K562 (cell line): ENCODE data around the gene PHLDB2. TPM values are rescaled to one million over a fixed set of nuclear protein-coding genes. Genes with fewer than 3 reads are reported as not detected.

Experiments used
- ATAC-seq: fragments of 200-7000 bp; cut with Tn5 transposase; 3 replicates; pipeline ENCODE4 v1.9.1; 2020; ENCODE audit warnings: moderate library complexity
- BruUV-seq: library from RNA; stranded (reverse); fragments of 400-500 nt; replicated peaks from 2 replicates; lab custom pipeline; 2021; lab: Mats Ljungman, UMichigan
- CTCF ChIA-PET: fragments of 300-600 bp; formaldehyde crosslinking; extraction: SDS; loops from one replicate; lab custom pipeline; 2021; ENCODE audit warnings: low intra/inter-chr PET ratio; lab: Yijun Ruan, JAX
- POLR2A ChIA-PET: fragments of 300-600, 350-650 bp; sonication (Branson Sonifier 250); formaldehyde crosslinking; extraction: SDS; loops from one replicate; lab custom pipeline; 2021; ENCODE audit warnings: antibody characterized with exemption, inconsistent platforms; lab: Yijun Ruan, JAX
- DNase-seq, 4 experiments: peaks; one replicate each; pipeline versions ENCODE4 v3.0.0 to v3.0.0-alpha.2; 2011 to 2018; ENCODE audit warnings: low spot score in 3 of 4, mixed read lengths in 3 of 4; ENCODE audit errors: extremely low read depth in 1 of 4
- FAIRE-seq: peaks from 2 replicates; lab custom pipeline; 2011; peaks lifted over from hg19 to GRCh38; lab: Jason Lieb, UNC
- H2AFZ ChIP-seq: 2 replicates; pipeline ENCODE4 v1.6.0; 2011; ENCODE audit warnings: low read depth, low read length, control low read depth, inconsistent platforms
- H3K27ac ChIP-seq: fragments of 200-600 bp; 3 replicates; pipeline ENCODE4 v1.8.0; 2011; ENCODE audit warnings: low read depth, mild to moderate bottlenecking, control low read depth, inconsistent platforms, low read length, moderate library complexity, mixed read lengths; ENCODE audit errors: extremely low read depth
- H3K27me3 ChIP-seq, 2 experiments: fragments of 300-600 bp in 1 of 2; 2 replicates in 1 of 2; 3 replicates in 1 of 2; pipeline versions ENCODE4 v1.6.0 to v1.8.0; 2011; ENCODE audit warnings: inconsistent platforms in 2 of 2, low read length in 2 of 2, mild to moderate bottlenecking in 1 of 2, mixed read lengths in 1 of 2, moderate library complexity in 1 of 2; ENCODE audit not compliant: control insufficient read depth in 2 of 2, insufficient read depth in 2 of 2
- H3K36me3 ChIP-seq: fragments of 300-600 bp; 3 replicates; pipeline ENCODE4 v1.8.0; 2011; ENCODE audit warnings: mild to moderate bottlenecking, low read length, inconsistent platforms; ENCODE audit not compliant: control insufficient read depth, insufficient read depth
- H3K4me1 ChIP-seq, 2 experiments: fragments of 200-600 bp in 1 of 2; replicated peaks in 1 of 2; 2 replicates in 1 of 2; 3 replicates in 1 of 2; pipeline versions ENCODE4 v1.5.1 to v1.8.0; 2011; ENCODE audit warnings: inconsistent platforms in 2 of 2, low read length in 2 of 2, mild to moderate bottlenecking in 1 of 2, mixed read lengths in 1 of 2, moderate library complexity in 1 of 2; ENCODE audit not compliant: control insufficient read depth in 2 of 2, insufficient read depth in 2 of 2
- H3K4me2 ChIP-seq: 2 replicates; pipeline ENCODE4 v1.6.1; 2011; ENCODE audit warnings: low read length, control low read depth, inconsistent platforms, mixed read lengths; ENCODE audit not compliant: insufficient read depth
- H3K4me3 ChIP-seq: fragments of 200-600 bp; sonication (generic), shearing (Covaris generic); 2 replicates; pipeline ENCODE4 v1.5.1; 2016; ENCODE audit warnings: control low read depth, inconsistent platforms
- H3K79me2 ChIP-seq: fragments of 200-600 bp; 3 replicates; pipeline ENCODE4 v1.8.0; 2011; ENCODE audit warnings: low read length, inconsistent platforms; ENCODE audit not compliant: control insufficient read depth, insufficient read depth
- H3K9ac ChIP-seq, 2 experiments: 2 replicates each; pipeline versions ENCODE4 v1.6.0 to v1.6.1; 2011; ENCODE audit warnings: low read depth in 2 of 2, low read length in 2 of 2, control low read depth in 1 of 2, inconsistent platforms in 1 of 2, mild to moderate bottlenecking in 1 of 2, mixed read lengths in 1 of 2; ENCODE audit not compliant: insufficient read depth in 1 of 2
- H3K9me1 ChIP-seq: one replicate; pipeline ENCODE4 v1.6.0; 2011; ENCODE audit warnings: inconsistent platforms, mild to moderate bottlenecking, low read length, moderate library complexity; ENCODE audit not compliant: control insufficient read depth, insufficient read depth
- H3K9me3 ChIP-seq: replicated peaks from 2 replicates; pipeline ENCODE4 v1.5.1; 2011; ENCODE audit warnings: low read depth, low read length, inconsistent platforms; ENCODE audit not compliant: control insufficient read depth, insufficient read depth
- H4K20me1 ChIP-seq: replicated peaks from 2 replicates; pipeline ENCODE4 v1.6.1; 2011; ENCODE audit warnings: low read length, inconsistent platforms, mixed read lengths; ENCODE audit not compliant: control insufficient read depth, insufficient read depth
- FOXK1 ChIP-seq: sonication (generic); formaldehyde crosslinking; IDR thresholded peaks from 2 replicates; pipeline ENCODE4 v1.8.0; 2022; ENCODE audit warnings: missing genetic modification reagents, mild to moderate bottlenecking, borderline replicate concordance
- SIRT6 ChIP-seq: IDR thresholded peaks from one replicate; pipeline ENCODE4 v1.6.1; 2012; ENCODE audit warnings: low read depth, mild to moderate bottlenecking, control low read depth, inconsistent platforms, low read length, moderate library complexity
- ZNF324 ChIP-seq: fragments of 250-450 bp; sonication (Bioruptor Pico); IDR thresholded peaks from 2 replicates; pipeline ENCODE4 v1.4.0; 2020; ENCODE audit warnings: mild to moderate bottlenecking
- WGBS: fragments of 100-300 bp; shearing (Covaris generic); methylation state at CpG from one replicate; pipeline ENCODE4 v1.1.6; 2016; ENCODE audit warnings: low coverage, mixed read lengths; ENCODE audit not compliant: insufficient coverage; ENCODE audit errors: missing lambda C conversion rate; 5-methylcytosine and 5-hydroxymethylcytosine counted together
- in situ Hi-C: fragments of 300-500 bp; cut with MboI; formaldehyde crosslinking; loops from 4 replicates; pipeline ENCODE4 v1.15.0; 2018; ENCODE audit warnings: inconsistent platforms, mixed read lengths
- intact Hi-C: fragments of 100-400 bp; cut with micrococcal nuclease; formaldehyde crosslinking; loops from 2 replicates; pipeline ENCODE4 v1.14.2; 2022
- polyA plus RNA-seq, 8 experiments: library from polyadenylated mRNA; depleted of rRNA in 4 of 8; stranded (reverse) in 5 of 8; unstranded in 3 of 8; fragments of >200 nt; fragmentation: Nextera tagmentation in 2 of 8; fragmentation: Illumina TruSeq in 1 of 8; extraction: Ambion mirVana in 2 of 8; extraction: Trizol in 1 of 8; gene quantifications; 2 replicates each; pipeline versions ENCODE4 v1.2.1 to v1.2.3, GENCODE V29; 2011 to 2014; ENCODE audit warnings: inconsistent platforms in 1 of 8, missing spikeins in 1 of 8
- total RNA-seq, 7 experiments: library from RNA; depleted of rRNA in 6 of 7; stranded (reverse); fragments of >200 nt in 6 of 7; fragmentation: Illumina TruSeq in 2 of 7; extraction: Trizol in 2 of 7; gene quantifications; 2 replicates each; pipeline versions ENCODE4 v1.2.1 to v1.2.3, GENCODE V29; 2011 to 2021; ENCODE audit warnings: low replicate concordance in 1 of 7
- TF ChIP-seq, protein P1 (sequence below), 3 experiments: IDR thresholded peaks in 2 of 3; conservative IDR thresholded peaks in 1 of 3; 2 replicates each; pipeline ENCODE4 v1.5.1; 2011 to 2012; ENCODE audit warnings: low read length in 3 of 3, mild to moderate bottlenecking in 3 of 3, control low read depth in 2 of 3, improper control_type of control experiment in 1 of 3, inconsistent platforms in 1 of 3, low read depth in 1 of 3, mixed read lengths in 1 of 3, moderate library complexity in 1 of 3; ENCODE audit not compliant: insufficient read depth in 2 of 3

The PHLDB2 gene
- total and polyA plus RNA-seq, 9 of the 15 experiments (the other 6 are each of a cell fraction or from before 2014, with no cell fraction given): 0.04 TPM; not detected in 8

DNA sequence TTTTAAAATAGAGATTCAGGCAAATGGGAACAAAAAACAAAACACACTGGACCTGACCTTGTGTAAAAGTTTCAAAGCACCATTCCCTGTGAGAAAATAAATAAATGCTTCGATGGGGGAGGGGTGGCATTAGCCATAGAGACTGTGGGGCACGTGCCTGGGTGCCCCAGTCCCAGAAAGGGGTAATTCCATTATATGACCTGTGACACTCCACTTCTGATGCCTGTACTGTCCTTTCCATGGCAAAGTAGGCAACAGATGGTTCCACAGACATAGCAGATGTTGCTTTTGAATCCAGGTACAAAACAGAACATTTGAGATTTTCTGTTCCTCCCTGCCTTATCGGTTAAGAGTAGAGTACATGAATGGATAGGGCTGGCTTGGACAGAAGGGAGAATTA, 3.9 kb downstream of the PHLDB2 start:
- Histone ChIP-seq H3K9ac (no peak overlapping the region), H3K27me3 (peaks cover 0 to 9% of the 10 kb centered on the region in 2 experiments; a peak in 3 of 5 replicates), H3K9me3 (no peaks in the 10 kb centered on the region), H3K36me3 (no peaks in the 10 kb centered on the region), H3K4me3 (no peak overlapping the region), H3K27ac (no peak overlapping the region), H4K20me1 (no peaks in the 10 kb centered on the region), H3K79me2 (no peaks in the 10 kb centered on the region), H3K4me1 (peaks cover 0 to 7% of the 10 kb centered on the region in 2 experiments; a peak in 1 of 5 replicates), H2AFZ (no peak overlapping the region), H3K9me1 (no peaks in the 10 kb centered on the region), H3K4me2 (no peak overlapping the region)
- FAIRE-seq (no peak), DNase-seq (no peak), ATAC-seq (no peak)
- in situ Hi-C loops (no loop called here), intact Hi-C loops (no loop called here)
- TF ChIP-seq SIRT6 (no peak), ZNF324 (CRISPR knock-in tag) (no peak), FOXK1 (CRISPR knock-in tag) (no peak)
- TF ChIP-seq, protein P1, sequence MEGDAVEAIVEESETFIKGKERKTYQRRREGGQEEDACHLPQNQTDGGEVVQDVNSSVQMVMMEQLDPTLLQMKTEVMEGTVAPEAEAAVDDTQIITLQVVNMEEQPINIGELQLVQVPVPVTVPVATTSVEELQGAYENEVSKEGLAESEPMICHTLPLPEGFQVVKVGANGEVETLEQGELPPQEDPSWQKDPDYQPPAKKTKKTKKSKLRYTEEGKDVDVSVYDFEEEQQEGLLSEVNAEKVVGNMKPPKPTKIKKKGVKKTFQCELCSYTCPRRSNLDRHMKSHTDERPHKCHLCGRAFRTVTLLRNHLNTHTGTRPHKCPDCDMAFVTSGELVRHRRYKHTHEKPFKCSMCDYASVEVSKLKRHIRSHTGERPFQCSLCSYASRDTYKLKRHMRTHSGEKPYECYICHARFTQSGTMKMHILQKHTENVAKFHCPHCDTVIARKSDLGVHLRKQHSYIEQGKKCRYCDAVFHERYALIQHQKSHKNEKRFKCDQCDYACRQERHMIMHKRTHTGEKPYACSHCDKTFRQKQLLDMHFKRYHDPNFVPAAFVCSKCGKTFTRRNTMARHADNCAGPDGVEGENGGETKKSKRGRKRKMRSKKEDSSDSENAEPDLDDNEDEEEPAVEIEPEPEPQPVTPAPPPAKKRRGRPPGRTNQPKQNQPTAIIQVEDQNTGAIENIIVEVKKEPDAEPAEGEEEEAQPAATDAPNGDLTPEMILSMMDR (IDR thresholded peaks at IDR 0.05 in 2 of 3, conservative IDR thresholded peaks at IDR 0.05 in 1 of 3; ENCODE audit: insufficient read depth in 2 of 3, low read depth in 1 of 3, low read length in 3 of 3): no peak
- BruUV-seq: no TSS peak
- WGBS: 6% methylated on average over 2 of the region's 3 CpGs
- ChIA-PET POLR2A (no interaction called here), CTCF (no interaction called here)
